Naive B cell (primary cell): Measurements from ENCODE around the gene CDH9. TPM values are rescaled to one million over a fixed set of nuclear protein-coding genes. Genes with fewer than 3 reads are reported as not detected.

Experiments used
- ATAC-seq, 2 donors: fragments of 150-1000 bp; cut with Tn5 transposase; 2 replicates each; pipeline ENCODE4 v1.10.0; 2021; ENCODE audit warnings: low read depth in 2 of 2, mild to moderate bottlenecking in 2 of 2, moderate library complexity in 2 of 2
- DNase-seq: peaks from one replicate; pipeline ENCODE4 v3.0.0; 2022
- H3K27ac Mint-ChIP-seq, 6 donors: one replicate each; pipeline ENCODE4 v1.8.0; 2020 to 2022; ENCODE audit warnings: mild to moderate bottlenecking in 6 of 6, mixed read lengths in 6 of 6, moderate library complexity in 5 of 6, inconsistent platforms in 2 of 6
- H3K27me3 Mint-ChIP-seq, 3 donors: one replicate each; pipeline ENCODE4 v1.8.0; 2021 to 2022; ENCODE audit warnings: mixed read lengths in 3 of 3, mild to moderate bottlenecking in 1 of 3
- H3K36me3 Mint-ChIP-seq, 2 donors: one replicate each; pipeline ENCODE4 v1.8.0; 2020 to 2022; ENCODE audit warnings: mixed read lengths in 2 of 2, inconsistent platforms in 1 of 2, mild to moderate bottlenecking in 1 of 2
- H3K4me1 Mint-ChIP-seq, 3 donors: one replicate each; pipeline ENCODE4 v1.8.0; 2020 to 2022; ENCODE audit warnings: mixed read lengths in 3 of 3, inconsistent platforms in 1 of 3, mild to moderate bottlenecking in 1 of 3, moderate library complexity in 1 of 3
- H3K4me3 Mint-ChIP-seq, 8 donors: one replicate each; pipeline ENCODE4 v1.8.0; 2020 to 2022; ENCODE audit warnings: mild to moderate bottlenecking in 8 of 8, mixed read lengths in 8 of 8, moderate library complexity in 8 of 8, inconsistent platforms in 2 of 8
- H3K9me3 Mint-ChIP-seq, 7 donors: one replicate each; pipeline ENCODE4 v1.8.0; 2020 to 2022; ENCODE audit warnings: mixed read lengths in 7 of 7, mild to moderate bottlenecking in 5 of 7, inconsistent platforms in 2 of 7, moderate library complexity in 1 of 7
- polyA plus RNA-seq, 6 donors: library from polyadenylated mRNA; unstranded; fragments of 300-500 nt; fragmentation: Illumina TruSeq; gene quantifications; one replicate each; pipeline ENCODE4 v1.2.3, GENCODE V29; 2021; ENCODE audit warnings: low read depth in 6 of 6

CDH9 gene, protein sequence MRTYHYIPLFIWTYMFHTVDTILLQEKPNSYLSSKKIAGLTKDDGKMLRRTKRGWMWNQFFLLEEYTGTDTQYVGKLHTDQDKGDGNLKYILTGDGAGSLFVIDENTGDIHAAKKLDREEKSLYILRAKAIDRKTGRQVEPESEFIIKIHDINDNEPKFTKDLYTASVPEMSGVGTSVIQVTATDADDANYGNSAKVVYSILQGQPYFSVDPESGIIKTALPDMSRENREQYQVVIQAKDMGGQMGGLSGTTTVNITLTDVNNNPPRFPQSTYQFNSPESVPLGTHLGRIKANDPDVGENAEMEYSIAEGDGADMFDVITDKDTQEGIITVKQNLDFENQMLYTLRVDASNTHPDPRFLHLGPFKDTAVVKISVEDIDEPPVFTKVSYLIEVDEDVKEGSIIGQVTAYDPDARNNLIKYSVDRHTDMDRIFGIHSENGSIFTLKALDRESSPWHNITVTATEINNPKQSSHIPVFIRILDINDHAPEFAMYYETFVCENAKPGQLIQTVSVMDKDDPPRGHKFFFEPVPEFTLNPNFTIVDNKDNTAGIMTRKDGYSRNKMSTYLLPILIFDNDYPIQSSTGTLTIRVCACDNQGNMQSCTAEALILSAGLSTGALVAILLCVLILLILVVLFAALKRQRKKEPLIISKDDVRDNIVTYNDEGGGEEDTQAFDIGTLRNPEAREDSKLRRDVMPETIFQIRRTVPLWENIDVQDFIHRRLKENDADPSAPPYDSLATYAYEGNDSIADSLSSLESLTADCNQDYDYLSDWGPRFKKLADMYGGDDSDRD
- not detected for polyA plus RNA-seq

DNA sequence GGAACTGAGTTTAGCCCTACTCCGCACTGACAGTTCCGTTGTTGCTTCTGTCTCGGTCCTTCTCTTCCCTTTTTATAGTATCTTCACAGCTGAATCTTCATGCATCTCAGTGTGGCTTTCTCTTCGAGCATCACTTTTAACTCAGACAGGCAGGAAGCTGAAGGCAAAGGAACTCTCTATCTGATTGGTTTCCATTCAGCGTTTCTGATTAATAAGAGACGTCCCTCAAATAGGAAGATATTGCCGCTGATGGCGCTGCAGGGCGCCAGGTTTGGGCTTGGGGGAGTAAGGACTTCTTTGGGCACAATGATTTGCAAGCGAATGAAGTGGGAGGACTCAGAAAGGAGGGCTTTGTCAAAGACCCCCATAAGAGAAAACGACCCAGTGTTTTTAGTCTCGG lies at the start of gene CDH9:
CDH9 (minus strand) TSS at position 111 of the 400 bp plus-strand sequence. CDS start 50,253 bp downstream, outside the sequence.
- ATAC-seq (no peak), DNase-seq (no peak)
- Mint-ChIP-seq H3K4me1 (no peaks in the 10 kb centered on the region), H3K36me3 (no peaks in the 10 kb centered on the region), H3K27ac (peak within 1 kb of the TSS in 1 of 6 donors; percentile 2), H3K27me3 (no peaks in the 10 kb centered on the region), H3K4me3 (peak within 1 kb of the TSS in 1 of 8 donors; percentile 39), H3K9me3 (peaks cover 0 to 2% (median 0%) of the 10 kb centered on the region in 7 donors)

DNA sequence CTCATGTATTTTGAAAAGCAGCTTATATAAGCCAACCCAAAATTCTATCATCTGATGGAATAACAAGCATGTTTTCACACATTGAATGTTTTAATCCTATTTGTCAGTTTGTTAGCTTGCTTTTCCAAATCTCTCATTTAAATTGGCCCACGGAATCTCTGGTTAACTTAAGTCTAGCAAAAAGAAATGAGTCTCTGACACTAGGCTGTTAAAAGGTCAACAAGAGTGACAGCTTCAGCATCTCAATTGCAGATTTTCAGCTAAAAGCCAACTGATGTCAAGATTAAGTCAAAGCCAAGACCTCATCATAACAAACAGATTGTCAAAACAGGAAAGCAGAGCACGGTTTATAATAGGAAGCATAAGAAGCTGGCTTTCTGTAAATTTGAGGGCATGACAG lies 49.4 kb upstream of the CDH9 start:
- H3K4me1 Mint-ChIP-seq: no peaks in the 10 kb centered on the region
- no peaks in the 10 kb centered on the region for H3K27me3 Mint-ChIP-seq
- ATAC-seq (no peak), DNase-seq (no peak)
- H3K36me3 Mint-ChIP-seq: no peaks in the 10 kb centered on the region
- peaks cover 0 to 3% (median 0%) of the 10 kb centered on the region in 7 donors for H3K9me3 Mint-ChIP-seq
- no peak overlapping the region for H3K27ac Mint-ChIP-seq
- no peak overlapping the region for H3K4me3 Mint-ChIP-seq

DNA sequence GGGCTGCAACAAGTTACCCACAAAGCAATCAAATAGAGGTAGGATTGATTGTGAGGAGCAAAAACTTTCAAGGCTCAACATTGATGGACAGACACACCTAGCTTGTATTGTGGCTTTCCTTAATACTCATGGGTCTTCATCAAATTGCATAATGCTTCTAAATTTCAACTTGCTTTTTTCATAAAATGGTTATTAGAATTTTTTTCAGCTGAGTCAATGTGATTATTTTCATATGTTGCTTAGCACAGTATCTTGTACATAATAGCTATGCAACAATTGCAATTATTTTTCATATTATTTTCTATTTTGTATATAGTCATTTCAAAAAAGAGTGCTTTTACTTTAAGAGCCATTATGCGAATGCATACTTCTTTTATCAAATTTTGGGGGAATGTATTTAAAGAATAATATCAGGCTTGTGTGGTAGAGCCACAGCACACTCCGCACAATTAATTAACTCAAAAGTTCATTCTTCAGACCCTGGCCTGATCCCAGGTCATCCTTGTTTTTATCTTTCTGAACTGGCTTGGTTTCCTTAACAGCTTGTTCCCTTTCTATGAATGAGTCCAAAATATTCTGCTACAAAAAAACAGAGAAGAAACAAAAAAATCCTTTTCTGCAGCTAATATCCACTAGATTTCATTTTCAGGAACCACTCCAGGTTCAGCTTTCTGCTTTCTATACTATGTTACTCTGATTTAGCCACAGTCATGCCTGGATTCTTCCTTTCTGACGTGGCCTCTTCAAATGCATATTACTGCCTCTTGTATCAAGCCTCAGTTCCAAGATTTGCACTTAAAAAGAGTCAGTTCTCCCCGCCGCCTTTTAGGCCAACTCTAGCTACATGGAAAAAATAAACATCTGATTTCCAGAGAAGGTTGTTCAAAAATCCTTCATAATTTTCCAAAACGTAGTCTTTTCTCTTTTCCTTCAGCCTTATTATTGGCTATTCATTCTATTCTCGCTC lies 45.3 kb upstream of the CDH9 start:
- Mint-ChIP-seq H3K36me3 (no peaks in the 10 kb centered on the region), H3K4me3 (no peak overlapping the region), H3K4me1 (no peaks in the 10 kb centered on the region), H3K9me3 (peaks cover 0 to 14% (median 4%) of the 10 kb centered on the region in 7 donors), H3K27me3 (no peaks in the 10 kb centered on the region), H3K27ac (no peak overlapping the region)
- no peak for ATAC-seq
- DNase-seq: no peak

DNA sequence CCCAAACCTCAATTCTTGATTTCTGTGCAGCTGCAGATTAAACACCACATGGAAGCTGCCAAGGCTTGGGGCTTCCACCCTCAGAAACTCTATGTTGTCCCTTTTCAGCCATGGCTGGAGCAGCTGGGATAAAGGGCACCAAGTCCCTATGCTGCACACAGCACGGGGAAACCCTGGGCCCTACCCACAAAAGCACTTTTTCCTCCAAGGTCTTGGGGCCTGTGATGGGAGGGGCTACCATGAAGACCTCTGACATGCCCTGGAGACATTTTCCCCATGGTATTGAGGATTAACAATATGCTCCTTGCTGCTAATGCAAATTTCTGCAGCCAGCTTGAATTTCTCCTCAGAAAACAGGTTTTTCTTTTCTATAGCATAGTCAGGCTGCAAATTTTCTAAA lies 41.8 kb upstream of the CDH9 start:
- no peak overlapping the region for H3K27ac Mint-ChIP-seq
- ATAC-seq: no peak
- H3K27me3 Mint-ChIP-seq: no peaks in the 10 kb centered on the region
- H3K9me3 Mint-ChIP-seq: peaks cover 0 to 21% (median 8%) of the 10 kb centered on the region in 7 donors
- H3K4me3 Mint-ChIP-seq: no peak overlapping the region
- no peaks in the 10 kb centered on the region for H3K4me1 Mint-ChIP-seq
- no peaks in the 10 kb centered on the region for H3K36me3 Mint-ChIP-seq
- DNase-seq: no peak

DNA sequence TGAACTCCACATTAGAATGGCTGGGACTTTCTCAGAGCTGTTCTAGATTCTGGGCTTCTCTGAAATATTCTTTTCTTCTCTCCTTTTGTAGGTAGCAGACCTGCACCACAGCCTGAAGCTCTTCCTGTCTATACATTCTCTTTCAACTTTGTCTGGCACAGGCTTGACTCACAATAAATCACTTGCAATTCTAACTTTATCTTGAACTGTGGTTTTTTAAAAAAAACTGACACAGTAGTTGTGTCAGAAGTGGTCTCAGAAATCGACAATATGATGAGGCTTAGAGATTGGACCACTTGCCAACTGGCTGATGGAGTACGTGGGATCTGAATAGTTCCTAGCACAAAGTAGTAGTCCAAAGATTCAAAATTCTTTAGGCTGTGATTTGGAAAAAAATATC lies 24.1 kb upstream of the CDH9 start:
- no peaks in the 10 kb centered on the region for H3K4me1 Mint-ChIP-seq
- H3K36me3 Mint-ChIP-seq: no peaks in the 10 kb centered on the region
- no peaks in the 10 kb centered on the region for H3K27me3 Mint-ChIP-seq
- peaks cover 0 to 4% (median 0%) of the 10 kb centered on the region in 7 donors for H3K9me3 Mint-ChIP-seq
- DNase-seq (no peak), ATAC-seq (no peak)
- no peak overlapping the region for H3K4me3 Mint-ChIP-seq
- H3K27ac Mint-ChIP-seq: no peak overlapping the region

GRCh38 chr5:27048510-27048909 lies 10.1 kb upstream of the CDH9 start:
- no peak overlapping the region for H3K27ac Mint-ChIP-seq
- H3K36me3 Mint-ChIP-seq: no peaks in the 10 kb centered on the region
- DNase-seq: no peak
- no peaks in the 10 kb centered on the region for H3K27me3 Mint-ChIP-seq
- ATAC-seq: no peak
- H3K4me1 Mint-ChIP-seq: no peaks in the 10 kb centered on the region
- H3K9me3 Mint-ChIP-seq: peaks cover 0 to 3% (median 0%) of the 10 kb centered on the region in 7 donors
- no peak overlapping the region for H3K4me3 Mint-ChIP-seq

DNA sequence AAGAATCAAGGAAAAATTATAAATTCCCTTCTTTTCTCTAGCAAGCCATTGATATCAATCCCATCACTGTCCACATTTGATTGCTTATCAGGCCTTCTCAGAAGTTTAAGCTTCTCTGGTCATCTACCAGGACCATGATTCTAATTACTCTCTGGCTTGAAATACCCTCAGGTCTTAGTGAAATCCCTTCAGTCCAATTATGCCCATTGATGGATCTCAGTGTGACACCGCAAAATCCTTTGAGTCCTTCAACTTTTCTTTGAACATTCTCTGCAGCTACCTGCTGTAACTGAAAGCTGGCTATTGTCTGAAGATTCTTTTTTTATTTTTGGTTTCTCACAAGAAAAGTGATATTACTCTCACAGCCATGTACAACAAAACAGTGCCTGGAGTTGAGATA lies 3.0 kb upstream of the CDH9 start:
- Mint-ChIP-seq H3K4me3 (no peak overlapping the region), H3K9me3 (peaks cover 0 to 2% (median 0%) of the 10 kb centered on the region in 7 donors), H3K27me3 (no peaks in the 10 kb centered on the region), H3K36me3 (no peaks in the 10 kb centered on the region), H3K4me1 (no peaks in the 10 kb centered on the region), H3K27ac (no peak overlapping the region)
- no peak for ATAC-seq
- DNase-seq: no peak

DNA sequence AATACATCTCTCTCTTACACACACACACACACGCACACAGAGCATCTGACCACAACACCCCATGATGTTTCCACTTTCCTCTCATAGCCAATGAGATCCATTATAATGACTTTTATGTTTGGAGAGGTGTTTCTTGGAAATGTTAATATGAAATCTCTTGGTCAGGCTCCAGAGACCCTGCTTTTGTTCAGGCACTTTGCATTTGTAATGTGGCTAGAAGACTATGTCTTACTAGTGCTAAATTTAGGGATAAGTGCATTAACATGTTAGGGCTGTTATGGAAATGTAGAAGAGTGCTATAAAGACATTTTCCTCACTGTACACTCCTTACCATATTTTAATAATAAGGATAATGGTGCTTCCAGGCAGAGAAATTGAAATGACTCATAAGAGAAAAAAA lies 3.8 kb downstream of the CDH9 start:
- H3K9me3 Mint-ChIP-seq: no peaks in the 10 kb centered on the region
- no peak for DNase-seq
- no peaks in the 10 kb centered on the region for H3K36me3 Mint-ChIP-seq

DNA sequence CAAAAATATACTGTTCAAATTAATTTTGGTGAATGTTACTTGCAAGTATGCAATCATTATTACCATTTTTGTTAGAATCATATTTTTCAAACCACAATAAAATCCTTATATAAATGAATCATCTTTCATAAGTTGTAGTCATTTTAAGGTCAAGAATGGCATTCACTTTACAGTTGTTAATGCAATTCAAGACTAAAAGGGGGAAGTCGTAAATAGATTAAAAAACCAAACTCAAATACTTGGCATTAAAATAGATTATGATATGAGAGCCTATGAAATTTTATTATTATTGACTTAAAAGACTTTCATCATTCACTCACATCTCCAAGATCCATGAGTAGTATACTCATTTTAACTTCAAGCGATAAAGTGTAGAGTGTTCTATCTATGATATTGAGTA lies 11.6 kb downstream of the CDH9 start:
- ATAC-seq: no peak
- H3K4me1 Mint-ChIP-seq: no peaks in the 10 kb centered on the region
- DNase-seq: no peak
- no peaks in the 10 kb centered on the region for H3K27me3 Mint-ChIP-seq
- no peaks in the 10 kb centered on the region for H3K9me3 Mint-ChIP-seq
- H3K36me3 Mint-ChIP-seq: no peaks in the 10 kb centered on the region
- no peak overlapping the region for H3K4me3 Mint-ChIP-seq
- H3K27ac Mint-ChIP-seq: no peak overlapping the region

More for the DNA sequence above, 3.8 kb downstream of the CDH9 start:
- no peak overlapping the region for H3K27ac Mint-ChIP-seq
- H3K27me3 Mint-ChIP-seq: no peaks in the 10 kb centered on the region
- H3K4me3 Mint-ChIP-seq: no peak overlapping the region
- no peak for ATAC-seq
- H3K4me1 Mint-ChIP-seq: no peaks in the 10 kb centered on the region

GRCh38 chr5:27026063-27026462 lies 12.3 kb downstream of the CDH9 start:
- Mint-ChIP-seq H3K9me3 (no peaks in the 10 kb centered on the region), H3K4me3 (no peak overlapping the region), H3K4me1 (no peaks in the 10 kb centered on the region), H3K27me3 (no peaks in the 10 kb centered on the region), H3K27ac (peak overlapping the region in 1 of 6 donors; percentile 39), H3K36me3 (no peaks in the 10 kb centered on the region)
- ATAC-seq: no peak
- DNase-seq: no peak

DNA sequence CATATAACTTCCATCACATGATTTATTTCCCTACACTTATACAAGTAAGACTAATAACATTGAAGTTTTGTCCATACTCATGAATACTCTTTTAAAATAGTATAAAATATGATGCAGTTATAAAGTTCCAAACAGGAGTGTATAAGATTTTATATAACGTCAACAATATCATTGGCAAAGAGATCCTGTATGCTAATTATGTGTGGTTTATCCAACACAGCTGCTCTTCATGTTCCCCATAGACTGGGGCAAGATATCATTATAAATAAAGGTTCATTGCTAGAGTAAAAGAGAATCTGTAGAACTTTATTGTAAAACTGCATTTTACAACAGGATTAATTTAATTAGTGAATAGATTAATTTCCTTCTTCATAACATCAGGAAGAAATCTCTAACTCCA lies 16.9 kb downstream of the CDH9 start:
- Mint-ChIP-seq H3K4me3 (no peak overlapping the region), H3K9me3 (no peaks in the 10 kb centered on the region), H3K36me3 (no peaks in the 10 kb centered on the region), H3K27ac (no peak overlapping the region), H3K4me1 (no peaks in the 10 kb centered on the region), H3K27me3 (no peaks in the 10 kb centered on the region)
- ATAC-seq (no peak), DNase-seq (no peak)

- H3K4me1 Mint-ChIP-seq: no peaks in the 10 kb centered on the region
- H3K9me3 Mint-ChIP-seq: no peaks in the 10 kb centered on the region
- H3K27ac Mint-ChIP-seq: no peak overlapping the region
- H3K4me3 Mint-ChIP-seq: no peak overlapping the region
- ATAC-seq: no peak
- no peak for DNase-seq
- no peaks in the 10 kb centered on the region for H3K27me3 Mint-ChIP-seq
- H3K36me3 Mint-ChIP-seq: no peaks in the 10 kb centered on the region
Measured at GRCh38 chr5:27020973-27021372, 17.4 kb downstream of the CDH9 start.

DNA sequence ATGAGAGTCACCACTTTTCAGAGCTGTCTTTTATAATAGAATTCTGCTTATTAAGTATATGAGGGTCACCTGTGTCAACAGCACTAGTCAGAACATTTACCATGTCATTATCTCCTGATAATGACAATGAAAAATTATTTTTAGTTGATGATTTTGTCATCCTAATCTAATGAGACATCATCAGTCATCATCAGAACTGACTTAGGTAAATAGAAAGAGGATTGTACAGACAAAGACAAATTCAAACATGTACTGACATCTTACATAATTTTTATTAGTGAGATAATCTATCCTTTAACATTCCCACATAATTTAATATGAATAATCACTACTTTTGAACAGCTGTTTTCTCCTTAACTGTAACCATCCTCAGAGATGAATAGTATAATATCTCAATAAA lies 22.6 kb downstream of the CDH9 start:
- Mint-ChIP-seq H3K4me1 (no peaks in the 10 kb centered on the region), H3K27me3 (no peaks in the 10 kb centered on the region), H3K36me3 (no peaks in the 10 kb centered on the region), H3K4me3 (no peak overlapping the region), H3K27ac (no peak overlapping the region), H3K9me3 (no peaks in the 10 kb centered on the region)
- no peak for DNase-seq
- no peak for ATAC-seq
